B cell (primary cell): Measurements from ENCODE around the gene CRYGB.

Source experiments
- EZH2 ChIP-seq: IDR thresholded peaks from 2 replicates; pipeline ENCODE4 v1.6.1; 2012; ENCODE audit warnings: borderline replicate concordance, low read depth, mild to moderate bottlenecking, moderate library complexity, low read length; ENCODE audit not compliant: insufficient read depth, poor library complexity, severe bottlenecking
- TF ChIP-seq, protein P1 (sequence below): fragments of 200-600 bp; IDR thresholded peaks from one replicate; pipeline ENCODE4 v1.8.0; 2022; ENCODE audit warnings: antibody characterized with exemption, mild to moderate bottlenecking

GRCh38 chr2:208186465-208186864 lies 40.5 kb upstream of the CRYGB start:
- TF ChIP-seq, protein P1, sequence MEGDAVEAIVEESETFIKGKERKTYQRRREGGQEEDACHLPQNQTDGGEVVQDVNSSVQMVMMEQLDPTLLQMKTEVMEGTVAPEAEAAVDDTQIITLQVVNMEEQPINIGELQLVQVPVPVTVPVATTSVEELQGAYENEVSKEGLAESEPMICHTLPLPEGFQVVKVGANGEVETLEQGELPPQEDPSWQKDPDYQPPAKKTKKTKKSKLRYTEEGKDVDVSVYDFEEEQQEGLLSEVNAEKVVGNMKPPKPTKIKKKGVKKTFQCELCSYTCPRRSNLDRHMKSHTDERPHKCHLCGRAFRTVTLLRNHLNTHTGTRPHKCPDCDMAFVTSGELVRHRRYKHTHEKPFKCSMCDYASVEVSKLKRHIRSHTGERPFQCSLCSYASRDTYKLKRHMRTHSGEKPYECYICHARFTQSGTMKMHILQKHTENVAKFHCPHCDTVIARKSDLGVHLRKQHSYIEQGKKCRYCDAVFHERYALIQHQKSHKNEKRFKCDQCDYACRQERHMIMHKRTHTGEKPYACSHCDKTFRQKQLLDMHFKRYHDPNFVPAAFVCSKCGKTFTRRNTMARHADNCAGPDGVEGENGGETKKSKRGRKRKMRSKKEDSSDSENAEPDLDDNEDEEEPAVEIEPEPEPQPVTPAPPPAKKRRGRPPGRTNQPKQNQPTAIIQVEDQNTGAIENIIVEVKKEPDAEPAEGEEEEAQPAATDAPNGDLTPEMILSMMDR: no peak
- TF ChIP-seq EZH2: no peak
